ENCODE measurements around the gene LILRB4.

DNA sequence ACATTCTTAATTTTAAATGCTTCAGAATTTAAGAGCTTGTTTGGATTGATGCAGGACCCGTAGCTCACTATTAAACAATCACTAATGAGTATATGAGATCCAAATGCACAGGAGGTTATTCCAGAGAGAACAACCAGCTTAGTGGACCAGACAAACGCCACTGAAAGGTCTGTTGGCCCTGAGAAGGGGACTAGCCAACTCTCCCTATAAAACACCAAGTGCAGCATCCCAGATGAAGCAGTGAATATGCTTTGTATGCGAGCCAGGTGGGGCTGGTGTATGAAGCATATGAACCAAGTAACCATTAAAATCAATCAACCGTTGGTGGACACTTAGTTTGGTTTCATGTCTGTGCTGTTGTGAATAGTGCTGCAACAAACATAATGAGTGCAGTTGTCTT, 42.3 kb upstream of the LILRB4 start:
- TF ChIP-seq, protein P1, sequence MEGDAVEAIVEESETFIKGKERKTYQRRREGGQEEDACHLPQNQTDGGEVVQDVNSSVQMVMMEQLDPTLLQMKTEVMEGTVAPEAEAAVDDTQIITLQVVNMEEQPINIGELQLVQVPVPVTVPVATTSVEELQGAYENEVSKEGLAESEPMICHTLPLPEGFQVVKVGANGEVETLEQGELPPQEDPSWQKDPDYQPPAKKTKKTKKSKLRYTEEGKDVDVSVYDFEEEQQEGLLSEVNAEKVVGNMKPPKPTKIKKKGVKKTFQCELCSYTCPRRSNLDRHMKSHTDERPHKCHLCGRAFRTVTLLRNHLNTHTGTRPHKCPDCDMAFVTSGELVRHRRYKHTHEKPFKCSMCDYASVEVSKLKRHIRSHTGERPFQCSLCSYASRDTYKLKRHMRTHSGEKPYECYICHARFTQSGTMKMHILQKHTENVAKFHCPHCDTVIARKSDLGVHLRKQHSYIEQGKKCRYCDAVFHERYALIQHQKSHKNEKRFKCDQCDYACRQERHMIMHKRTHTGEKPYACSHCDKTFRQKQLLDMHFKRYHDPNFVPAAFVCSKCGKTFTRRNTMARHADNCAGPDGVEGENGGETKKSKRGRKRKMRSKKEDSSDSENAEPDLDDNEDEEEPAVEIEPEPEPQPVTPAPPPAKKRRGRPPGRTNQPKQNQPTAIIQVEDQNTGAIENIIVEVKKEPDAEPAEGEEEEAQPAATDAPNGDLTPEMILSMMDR (conservative IDR thresholded peaks at IDR 0.05; ENCODE audit: low read depth, low read length): no peak
- TF ChIP-seq EZH2 (IDR thresholded peaks at IDR 0.05; ENCODE audit: borderline replicate concordance, low read depth, low read length, poor library complexity, severe bottlenecking): no peak

All from A673 (cell line).